Activated CD4-positive, alpha-beta T cell treated with anti-CD3 and anti-CD28 coated beads for 48 hours (primary cell): Measurements from ENCODE around the gene TTC33.

ENCODE experiments used
- DNase-seq: peaks from one replicate; pipeline ENCODE4 v3.0.0-alpha.2; 2020

TTC33 gene

DNA sequence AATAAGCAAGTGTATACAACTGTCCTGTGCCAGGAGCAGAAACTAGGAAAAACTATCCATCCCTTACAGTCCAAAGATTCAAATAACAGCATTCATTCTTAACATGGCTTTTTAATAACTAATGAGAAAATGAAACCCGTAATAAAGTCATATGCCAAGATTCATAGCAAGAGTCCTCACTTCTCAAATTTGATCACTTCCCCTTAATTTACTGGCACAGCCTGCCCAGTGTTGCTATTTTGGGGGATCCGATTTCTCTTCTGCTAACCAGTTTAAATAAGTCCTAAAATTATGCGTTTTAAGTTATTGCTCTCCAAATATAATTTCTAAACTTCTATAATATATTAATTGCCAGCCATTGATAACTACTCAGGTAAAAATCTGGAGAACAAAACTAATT is 253.0 kb downstream of the TTC33 start:
- no peak for DNase-seq

DNA sequence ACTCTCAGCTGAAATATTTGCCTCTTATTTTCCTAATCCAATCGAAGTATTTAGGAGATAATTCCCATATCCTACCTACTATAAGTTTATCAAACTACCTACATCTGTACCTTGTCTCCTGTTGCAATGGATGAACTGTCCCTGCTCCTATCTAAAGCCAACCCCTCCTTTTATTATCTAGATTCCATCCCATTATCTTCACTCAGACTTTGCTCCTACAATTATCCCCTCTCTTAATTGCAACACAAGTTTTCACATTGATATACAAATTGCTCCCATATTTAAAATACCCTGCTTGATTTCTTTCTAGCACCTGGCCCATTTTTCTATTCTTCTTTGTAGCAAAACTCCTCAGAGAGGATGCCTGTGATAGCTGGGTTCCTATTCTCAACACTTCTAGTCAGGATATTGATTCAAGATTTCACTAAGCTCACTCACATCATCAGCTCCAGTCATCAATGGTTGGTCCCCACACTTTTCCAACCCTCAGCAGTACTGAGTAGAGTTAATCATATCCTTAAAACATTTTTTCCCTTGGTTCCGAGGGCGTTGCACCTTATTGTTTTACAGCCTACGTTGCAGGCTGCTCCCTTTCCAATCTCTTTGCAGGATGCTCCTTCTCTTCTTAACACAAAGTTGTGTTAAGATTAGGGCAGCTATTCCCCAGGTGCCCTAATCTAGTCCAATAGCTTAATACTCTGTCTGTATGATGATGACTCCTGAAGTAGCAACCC is 253.9 kb downstream of the TTC33 start:
- no peak for DNase-seq

DNA sequence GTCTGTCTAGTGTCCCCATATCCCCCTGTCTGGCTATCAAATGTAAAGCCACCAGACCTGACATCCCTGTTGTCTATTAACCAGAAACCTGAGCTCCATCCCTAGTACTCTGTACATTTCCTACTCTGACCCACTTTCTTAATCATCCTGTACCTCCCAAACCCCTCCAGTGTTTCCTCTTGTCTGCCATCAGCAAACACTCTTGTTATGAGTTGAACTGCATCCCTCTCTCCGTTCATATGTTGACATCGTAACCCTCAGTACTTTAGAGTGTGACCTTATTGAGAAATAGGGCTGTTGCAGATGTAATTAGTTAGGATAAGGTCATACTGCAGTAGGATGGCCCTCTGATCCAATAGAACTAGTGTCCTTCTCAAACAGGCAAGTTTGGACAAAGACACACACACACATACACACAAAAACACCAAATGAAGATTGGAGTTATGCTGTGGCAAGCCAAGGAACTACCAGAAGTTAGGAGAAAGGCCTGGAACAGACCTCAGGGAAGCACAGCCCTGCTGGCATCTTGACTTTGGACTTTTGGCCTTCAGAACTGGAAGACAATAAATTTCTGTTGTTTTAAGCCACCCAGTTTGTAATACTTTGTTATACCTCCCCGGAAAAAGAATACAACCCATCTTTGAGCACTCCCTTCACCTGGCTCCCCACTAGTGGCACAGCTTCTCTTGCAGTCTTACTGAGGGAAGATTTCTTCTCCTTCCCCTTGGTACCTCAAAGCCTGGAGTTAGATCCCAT is 256.1 kb downstream of the TTC33 start:
- no peak for DNase-seq

DNA sequence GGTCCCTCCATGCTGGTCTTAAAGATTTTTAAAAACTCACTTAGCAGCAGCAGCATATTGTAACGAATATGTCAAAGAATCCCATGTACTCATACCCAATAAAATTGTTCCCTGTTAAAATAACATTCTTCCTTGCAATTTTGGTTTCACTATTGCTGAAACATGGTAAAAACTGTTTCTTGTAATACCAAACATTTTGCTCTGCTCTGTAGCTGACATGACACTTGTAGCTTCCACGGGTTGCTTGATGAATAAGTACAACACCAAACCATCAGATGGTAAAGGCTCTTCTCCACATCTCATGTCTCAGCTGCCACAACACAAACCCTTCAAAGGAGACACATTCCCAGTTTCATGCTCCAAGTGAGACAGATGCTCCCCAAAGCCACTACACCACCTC is 256.8 kb downstream of the TTC33 start:
- DNase-seq, result no peak

DNA sequence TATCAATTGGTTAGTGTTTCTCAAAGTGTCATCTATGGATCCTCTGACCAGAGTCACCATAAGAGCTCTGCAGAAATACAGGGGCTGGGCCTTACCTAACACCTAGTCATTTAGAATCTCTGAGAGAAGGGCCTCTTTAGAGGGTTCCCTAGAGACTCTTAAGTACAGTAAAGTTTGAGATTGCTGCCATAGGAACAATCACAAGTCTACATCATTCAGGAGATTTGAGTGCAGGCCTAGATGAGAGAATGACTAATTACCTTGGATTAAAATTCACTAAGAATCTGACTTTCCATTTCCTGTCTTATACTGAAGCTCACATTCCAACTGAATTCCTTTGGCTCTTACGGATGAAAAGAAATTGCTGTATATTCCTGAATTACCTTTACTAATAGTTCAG is 258.2 kb downstream of the TTC33 start:
- DNase-seq, result no peak

DNA sequence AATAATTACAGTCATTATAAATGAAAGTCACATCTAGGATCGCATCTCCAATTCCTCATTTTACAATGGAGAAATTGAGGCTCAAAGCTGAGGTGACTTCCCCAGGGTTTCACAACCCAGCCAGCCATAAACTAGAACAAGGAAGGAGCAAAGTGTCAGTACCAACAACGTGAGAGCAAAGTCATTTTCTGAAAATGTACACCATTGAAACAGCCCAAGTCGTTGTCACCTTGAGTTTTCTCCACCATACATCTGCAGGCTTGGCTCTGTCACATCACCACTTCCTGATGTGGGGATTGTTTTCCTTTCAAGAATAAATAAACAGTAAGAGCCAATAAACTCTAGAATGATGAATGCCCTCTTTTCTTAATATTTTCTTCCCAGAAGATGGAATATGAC is 260.5 kb downstream of the TTC33 start:
- DNase-seq, result no peak

DNA sequence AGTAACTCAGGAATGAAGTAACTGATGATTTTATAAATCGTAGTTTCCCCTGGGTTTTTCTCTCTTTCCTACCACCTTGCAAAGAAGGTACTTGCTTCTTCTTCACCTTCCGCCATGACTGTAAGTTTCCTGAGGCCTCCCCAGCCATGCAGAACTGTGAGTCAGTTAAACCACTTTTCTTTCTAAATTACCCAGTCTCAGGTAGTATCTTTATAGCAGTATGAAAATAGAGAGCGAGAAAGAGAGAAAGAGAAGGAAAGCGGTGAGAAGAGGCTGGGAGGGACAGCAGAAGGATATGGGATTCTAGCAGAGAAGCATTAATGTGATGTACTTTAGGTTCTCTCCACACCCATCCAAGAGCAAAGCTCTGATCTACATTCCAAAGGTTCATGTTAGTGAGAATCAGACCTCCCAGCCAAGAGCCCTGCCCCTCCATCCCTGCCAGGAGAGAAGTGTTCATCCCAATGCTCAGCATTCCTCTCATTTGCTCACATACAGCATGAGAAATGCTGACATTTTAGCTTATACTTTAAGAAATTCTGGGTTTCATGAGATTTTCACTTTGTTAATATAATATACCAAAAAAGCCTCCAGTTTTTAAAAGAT is 261.0 kb downstream of the TTC33 start:
- no peak for DNase-seq

DNA sequence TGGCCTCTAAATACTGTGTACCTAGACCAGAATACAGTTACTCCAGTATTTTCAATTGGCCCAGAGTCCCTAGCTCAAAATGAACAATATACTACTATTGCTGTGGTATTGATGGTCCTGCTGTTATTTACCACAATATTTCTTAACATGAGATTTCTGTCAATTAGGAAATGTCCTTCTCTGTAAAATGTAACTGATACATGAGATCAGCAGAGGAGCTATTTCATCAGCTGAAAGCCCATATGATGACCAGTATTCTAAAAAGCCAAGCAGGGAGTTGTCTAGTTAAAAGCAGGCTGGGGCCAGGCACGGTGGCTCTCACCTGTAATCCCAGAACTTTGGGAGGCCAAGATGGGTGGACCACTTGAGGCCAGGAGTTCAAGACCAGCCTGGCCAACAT is 263.7 kb downstream of the TTC33 start:
- DNase-seq, result no peak

DNA sequence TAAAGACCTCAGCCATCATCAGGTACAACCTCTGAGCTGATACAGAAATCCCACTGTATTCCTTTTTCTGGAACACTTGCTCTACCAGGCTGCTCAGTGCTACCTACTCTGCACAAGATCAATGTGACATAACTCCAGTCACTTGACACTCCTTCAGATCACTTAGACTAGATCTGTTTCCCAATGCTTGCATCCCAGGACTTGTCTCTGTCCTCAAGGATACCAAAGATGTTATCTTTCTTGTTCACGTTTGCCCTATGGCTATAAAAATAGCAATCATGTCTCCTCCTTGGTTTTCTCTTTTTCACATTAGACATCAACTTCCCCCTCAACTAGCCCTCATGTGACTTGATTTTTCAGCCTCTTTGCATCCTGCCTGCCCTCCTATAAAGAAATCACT is 264.1 kb downstream of the TTC33 start:
- no peak for DNase-seq

DNA sequence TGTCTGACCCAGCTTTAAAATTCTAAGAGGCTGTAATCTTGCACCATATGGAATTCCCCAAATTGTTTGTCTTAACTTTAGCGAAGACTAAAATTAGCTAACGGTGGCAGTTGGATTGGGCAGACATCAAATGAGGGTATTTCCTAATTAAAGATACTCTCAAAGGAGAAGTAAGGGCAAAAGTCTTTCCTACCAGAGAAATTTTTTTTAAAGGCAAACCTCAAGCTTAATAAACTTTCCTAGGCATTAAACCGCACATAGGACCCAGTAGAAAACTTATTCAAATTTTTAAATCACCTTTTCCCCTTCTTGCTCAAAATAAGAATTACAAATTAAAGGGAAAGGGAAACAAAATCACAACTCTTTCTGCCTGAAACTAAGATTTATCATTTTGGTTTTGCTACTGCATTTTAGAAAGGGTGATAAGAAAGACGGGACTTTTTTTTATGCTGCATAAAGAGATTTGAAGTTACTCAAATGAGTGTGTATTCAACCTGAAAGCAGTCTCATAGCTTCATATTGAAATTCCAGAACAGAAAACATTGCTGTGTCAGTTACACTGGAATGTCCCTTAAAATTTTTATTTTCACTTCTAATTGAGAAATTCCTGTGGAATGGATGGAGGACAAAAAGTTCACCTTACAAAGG is 265.2 kb downstream of the TTC33 start:
- no peak for DNase-seq

DNA sequence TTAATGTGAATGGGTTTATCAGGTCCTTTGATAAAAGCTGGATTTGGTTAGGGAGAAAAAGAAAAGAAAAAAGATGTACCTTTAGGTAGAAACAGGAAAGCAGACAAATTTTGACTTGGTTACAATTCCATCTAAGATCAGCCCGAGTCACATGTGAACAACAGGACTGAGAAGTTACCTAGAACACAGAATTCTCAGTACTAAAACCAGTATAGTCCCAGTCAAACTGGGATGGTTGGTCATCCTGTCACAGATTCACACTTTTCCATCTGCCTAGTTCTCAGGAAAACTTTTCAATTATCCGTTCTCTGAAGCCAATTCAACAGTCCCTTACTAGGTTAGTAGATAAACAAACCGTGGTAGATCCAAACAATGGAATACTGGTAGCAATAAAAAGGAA is 266.3 kb downstream of the TTC33 start:
- DNase-seq, result no peak

DNA sequence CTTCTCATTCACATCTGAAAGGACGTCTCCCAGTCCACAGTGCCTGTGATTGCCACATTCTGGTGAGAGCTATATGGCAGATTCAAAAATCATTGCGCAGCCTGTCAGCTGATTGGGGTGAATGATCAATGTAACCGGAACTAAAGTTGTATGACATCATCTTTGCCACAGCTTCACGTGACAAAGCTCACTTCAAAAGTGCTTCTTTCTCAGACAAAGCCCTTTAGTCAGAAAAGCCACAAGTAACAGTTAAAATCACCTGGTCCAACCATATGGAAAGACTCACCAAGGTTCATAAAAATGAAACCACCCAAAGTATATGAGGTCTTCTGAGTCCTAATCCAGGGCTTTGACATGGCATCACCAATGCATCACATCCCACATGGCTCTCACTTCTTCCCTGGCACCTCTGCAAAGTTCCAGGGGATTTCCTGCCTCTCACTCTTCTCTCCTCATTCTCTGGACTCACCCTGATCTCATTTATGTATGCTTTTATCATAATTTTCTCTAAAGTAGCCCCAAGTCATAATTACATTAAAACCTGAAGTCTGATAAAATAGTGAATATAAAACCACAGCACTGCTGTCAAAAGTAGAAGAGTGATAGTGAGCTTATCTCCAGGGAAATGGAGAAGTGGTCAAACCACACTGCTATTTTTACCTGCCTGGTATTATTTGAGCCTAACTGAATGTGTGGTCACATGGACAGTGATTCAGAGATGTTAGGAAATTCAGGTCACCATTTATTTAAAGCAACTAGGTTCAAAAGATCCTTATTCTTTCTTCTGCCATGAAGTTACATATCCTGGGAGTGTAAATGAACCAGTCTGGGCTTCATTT is 269.1 kb downstream of the TTC33 start:
- DNase-seq, result peak; percentile 70

DNA sequence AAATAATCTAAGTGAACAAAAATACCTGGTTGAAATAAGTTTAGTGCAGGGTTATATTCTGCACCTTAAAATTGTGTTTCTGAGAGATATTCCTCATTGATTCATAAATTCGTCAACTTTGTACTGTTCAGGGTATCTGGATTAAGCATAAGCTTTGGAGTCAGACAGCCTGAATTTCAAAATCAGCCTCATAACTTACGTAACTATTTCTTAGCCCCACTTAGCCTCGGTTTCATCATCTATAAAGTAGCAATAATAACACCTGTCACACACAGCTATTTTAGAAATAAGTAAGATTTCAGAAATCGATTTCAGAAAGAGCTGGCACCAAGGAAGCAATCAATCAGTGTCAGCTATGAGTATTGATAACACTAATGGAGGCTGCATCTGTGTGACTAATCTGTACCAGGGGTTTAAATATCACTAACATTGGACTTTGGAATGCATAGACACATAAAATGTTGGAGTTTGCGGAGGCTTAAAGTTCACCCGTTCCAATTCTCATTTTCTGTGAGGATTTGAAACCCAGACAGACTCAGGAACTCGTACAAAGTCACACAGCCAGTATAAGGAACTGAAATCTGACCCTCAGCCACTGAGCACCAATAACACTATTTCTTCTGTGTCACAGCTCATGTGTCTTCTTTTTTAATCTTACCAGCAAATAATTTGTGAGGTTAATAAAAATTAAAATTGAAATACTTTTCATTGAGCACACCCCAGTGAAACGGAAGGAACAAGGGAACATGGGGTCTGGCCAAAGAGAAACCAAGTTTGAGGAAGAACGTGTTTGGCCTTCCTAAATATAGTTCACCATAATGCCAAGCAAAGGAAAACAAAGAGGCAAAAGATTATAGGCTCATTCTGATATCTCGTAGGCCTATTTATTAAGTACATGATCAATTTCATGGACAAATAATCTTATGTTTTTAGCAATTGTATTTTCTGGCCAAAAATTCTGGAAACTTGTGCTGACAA is 270.5 kb downstream of the TTC33 start:
- no peak for DNase-seq

DNA sequence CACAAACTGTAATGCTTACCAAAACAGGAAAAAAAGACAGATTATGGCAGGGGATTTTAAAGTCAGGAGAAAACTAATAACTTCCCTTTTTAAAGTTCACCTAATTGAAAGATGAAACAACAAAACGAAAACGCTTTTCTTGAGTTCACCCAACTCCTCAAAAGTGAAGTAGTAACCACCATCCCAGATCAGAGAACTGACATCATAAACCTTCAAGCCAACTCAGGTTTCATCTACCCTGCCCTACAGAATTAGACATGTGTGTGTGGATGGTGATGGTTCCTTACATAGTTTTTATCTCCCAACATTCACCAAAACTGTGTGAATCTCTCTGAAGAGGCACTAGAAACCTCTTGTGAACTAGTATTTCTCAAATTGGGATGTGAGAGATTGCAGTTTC is 271.3 kb downstream of the TTC33 start:
- DNase-seq, result no peak

DNA sequence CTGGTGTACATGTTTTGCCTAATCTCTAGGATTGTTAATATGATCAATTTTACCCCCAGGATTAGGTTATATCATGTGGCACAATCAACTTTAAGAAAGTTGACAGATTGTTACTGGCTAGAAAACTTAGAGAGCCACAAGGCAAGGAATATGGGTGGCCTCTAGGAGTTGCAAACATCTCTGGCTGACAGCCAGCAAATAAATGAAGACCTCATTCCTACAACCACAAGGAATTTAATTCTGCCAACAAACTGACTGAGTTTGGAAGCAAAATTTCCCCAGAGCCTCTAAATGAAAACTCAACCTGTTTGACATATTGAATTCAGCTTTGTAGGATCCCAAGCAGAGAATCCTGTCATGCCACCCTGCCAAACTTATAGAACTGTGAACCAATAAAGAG is 272.4 kb downstream of the TTC33 start:
- DNase-seq, result no peak

DNA sequence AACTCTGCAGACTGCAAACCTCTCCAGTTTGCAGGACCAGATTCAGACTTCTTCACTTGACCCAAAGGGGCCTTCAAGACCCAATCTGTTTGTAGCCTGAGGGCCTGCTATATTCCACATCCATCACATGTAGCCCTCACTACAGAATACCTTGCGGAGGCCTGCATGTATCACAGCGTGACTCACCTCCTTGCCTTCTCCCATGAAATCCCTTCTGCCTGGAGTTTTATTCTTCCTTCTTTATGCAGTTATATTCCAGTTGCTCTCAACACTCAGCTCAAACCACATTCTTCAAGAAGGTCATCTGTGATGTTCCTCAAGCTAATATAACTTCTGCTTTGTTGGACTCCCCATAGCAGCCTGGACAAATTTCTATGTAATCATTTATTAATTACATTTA is 274.5 kb downstream of the TTC33 start:
- no peak for DNase-seq

DNA sequence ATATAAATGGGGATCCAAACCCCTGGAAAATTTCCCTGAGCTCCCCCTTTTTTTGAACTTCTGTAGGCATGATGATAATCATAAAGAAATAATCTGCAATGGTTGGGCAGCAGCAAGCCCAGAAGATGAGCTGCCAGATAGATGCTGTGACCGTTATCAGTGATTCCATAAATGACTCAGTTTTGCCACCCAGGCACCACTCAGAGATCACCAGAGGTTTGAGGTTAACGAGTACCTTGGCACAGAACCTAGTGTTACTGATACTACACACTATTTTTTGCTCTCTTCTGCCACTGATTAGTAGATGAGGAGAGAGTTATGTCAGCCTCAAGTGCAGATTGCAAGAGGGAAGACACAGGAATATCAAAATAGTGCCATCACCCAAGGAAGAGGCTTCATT is 275.4 kb downstream of the TTC33 start:
- DNase-seq, result peak; percentile 64

DNA sequence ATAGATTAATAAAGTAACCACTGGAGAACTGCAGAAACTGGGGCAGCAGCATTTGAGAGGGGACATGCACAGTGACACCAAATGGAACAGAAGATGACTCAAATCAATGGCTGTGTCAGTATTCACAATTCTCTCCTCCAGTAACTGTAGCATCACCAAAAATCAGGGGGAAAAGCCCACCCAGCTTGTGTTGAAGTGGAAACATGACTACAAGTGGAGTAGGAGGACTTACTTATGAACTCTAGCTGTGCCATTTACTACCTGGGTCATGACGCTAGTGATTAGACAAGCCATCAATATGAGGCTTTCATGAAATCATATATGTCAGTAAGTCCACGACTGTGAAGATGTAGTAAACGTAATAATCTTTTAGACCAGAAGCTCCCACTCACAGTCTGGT is 275.8 kb downstream of the TTC33 start:
- peak; percentile 32 for DNase-seq

DNA sequence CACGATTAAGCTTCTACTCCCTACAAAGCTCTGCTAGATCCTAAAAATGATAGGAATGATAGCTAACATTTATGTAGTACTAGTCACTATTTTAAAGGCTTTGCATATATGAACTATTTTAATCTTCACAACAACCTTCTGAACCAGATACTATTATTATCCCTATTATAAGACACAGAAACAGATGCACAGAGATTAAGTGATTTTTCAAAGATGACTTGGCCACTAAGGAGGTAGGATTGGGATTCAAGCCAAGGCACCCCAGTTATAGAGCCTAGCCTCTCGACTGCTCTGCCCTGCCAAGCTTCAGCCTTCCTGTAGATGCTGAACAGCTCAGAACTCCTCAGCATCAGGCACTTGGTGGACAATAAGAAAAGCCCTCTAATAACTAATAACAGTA is 277.0 kb downstream of the TTC33 start:
- no peak for DNase-seq

DNA sequence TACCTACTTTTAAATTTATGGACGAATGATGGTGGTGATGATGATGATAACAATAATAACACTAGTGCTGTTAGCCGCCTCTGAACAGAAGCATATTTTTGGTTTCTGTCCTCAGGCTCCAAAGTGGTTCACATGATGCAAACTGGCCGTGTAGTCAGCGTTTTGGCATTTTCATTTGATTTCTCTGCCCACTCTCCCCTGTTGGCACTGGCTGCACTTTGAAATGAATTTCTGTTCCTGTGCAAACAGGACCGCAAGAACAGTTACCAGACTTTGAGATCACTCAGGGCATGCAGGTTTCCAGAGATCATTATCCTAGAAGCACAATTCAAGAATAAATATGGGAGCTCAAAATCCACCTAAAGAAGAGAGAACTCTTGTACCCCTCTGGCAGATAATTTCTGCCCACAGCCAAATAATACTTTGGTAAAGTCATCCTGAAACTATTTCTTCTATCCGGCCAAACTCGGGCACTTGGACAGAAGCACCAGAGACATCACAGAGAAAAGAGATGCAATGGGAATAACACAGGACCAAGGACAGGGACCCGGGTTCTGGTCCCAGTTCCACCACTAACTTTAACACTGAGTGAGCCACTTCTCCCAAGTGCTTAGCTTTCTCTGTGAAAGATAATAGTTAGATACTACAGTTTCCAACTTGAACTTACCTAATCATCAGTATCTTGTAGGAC is 277.8 kb downstream of the TTC33 start:
- DNase-seq, result no peak

DNA sequence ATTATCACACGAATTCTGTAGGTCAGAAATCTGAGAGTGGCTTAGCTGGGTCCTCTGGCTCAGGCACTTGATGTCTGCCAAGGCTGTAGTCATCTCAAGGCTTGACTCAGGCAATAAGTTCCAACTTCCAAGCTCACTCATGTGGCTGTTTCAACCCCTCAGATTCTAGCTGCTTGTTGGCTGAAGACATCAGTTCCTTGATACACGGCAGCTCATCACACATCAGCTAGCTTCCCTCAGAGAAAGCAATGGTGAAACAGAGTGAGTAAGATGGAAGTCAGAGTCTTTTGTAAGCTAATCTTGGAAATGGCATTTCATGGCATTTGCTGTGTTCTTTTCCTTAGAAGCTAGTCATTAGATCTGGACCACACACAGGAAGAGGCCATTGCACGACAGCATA is 280.2 kb downstream of the TTC33 start:
- DNase-seq, result no peak
